Astrocyte (in vitro differentiated cells and primary cell): ENCODE data around the gene C11orf54. TPM values are rescaled to one million over a fixed set of nuclear protein-coding genes. Genes with fewer than 3 reads are reported as not detected.

Experiments
- DNase-seq: peaks from one replicate; pipeline ENCODE4 v3.0.0-alpha.2; 2010; ENCODE audit warnings: low read depth
- FAIRE-seq: peaks from 2 replicates; lab custom pipeline; 2011; peaks lifted over from hg19 to GRCh38; lab: Jason Lieb, UNC
- H2AFZ ChIP-seq: 2 replicates; pipeline ENCODE4 v1.6.0; 2012; ENCODE audit warnings: low read depth, low read length, inconsistent platforms
- H3K27ac ChIP-seq: 2 replicates; pipeline ENCODE4 v1.5.1; 2011; ENCODE audit warnings: low read depth, low read length, inconsistent platforms
- H3K27me3 ChIP-seq: 2 replicates; pipeline ENCODE4 v1.6.0; 2011; ENCODE audit warnings: low read length, inconsistent platforms; ENCODE audit not compliant: insufficient read depth
- H3K36me3 ChIP-seq: 2 replicates; pipeline ENCODE4 v1.5.1; 2011; ENCODE audit warnings: low read length, inconsistent platforms; ENCODE audit not compliant: insufficient read depth
- H3K4me1 ChIP-seq: 2 replicates; pipeline ENCODE4 v1.5.1; 2011; ENCODE audit warnings: low read length, inconsistent platforms; ENCODE audit not compliant: insufficient read depth
- H3K4me2 ChIP-seq: 2 replicates; pipeline ENCODE4 v1.6.0; 2012; ENCODE audit warnings: low read length, inconsistent platforms
- H3K4me3 ChIP-seq: 2 replicates; pipeline ENCODE4 v1.5.1; 2011; ENCODE audit warnings: low read depth, mild to moderate bottlenecking, low read length, inconsistent platforms; ENCODE audit not compliant: insufficient read depth
- H3K79me2 ChIP-seq: 2 replicates; pipeline ENCODE4 v1.6.0; 2012; ENCODE audit warnings: mild to moderate bottlenecking, low read length, inconsistent platforms; ENCODE audit not compliant: insufficient read depth
- H3K9ac ChIP-seq: 2 replicates; pipeline ENCODE4 v1.6.0; 2012; ENCODE audit warnings: mild to moderate bottlenecking, low read length, inconsistent platforms
- H3K9me3 ChIP-seq: 2 replicates; pipeline ENCODE4 v1.5.1; 2012; ENCODE audit warnings: low read depth, mild to moderate bottlenecking, low read length, inconsistent platforms; ENCODE audit not compliant: insufficient read depth
- H4K20me1 ChIP-seq: 2 replicates; pipeline ENCODE4 v1.6.0; 2012; ENCODE audit warnings: low read length, inconsistent platforms; ENCODE audit not compliant: insufficient read depth
- H3K27ac Mint-ChIP-seq: one replicate; pipeline ENCODE4 v1.8.0; 2021; ENCODE audit warnings: mild to moderate bottlenecking, mixed read lengths; ENCODE audit not compliant: unreplicated experiment
- H3K27me3 Mint-ChIP-seq: one replicate; pipeline ENCODE4 v1.8.0; 2021; ENCODE audit warnings: low read depth, mixed read lengths; ENCODE audit not compliant: unreplicated experiment
- H3K36me3 Mint-ChIP-seq: one replicate; pipeline ENCODE4 v1.8.0; 2021; ENCODE audit warnings: low read depth, mixed read lengths; ENCODE audit not compliant: unreplicated experiment
- H3K4me1 Mint-ChIP-seq: one replicate; pipeline ENCODE4 v1.8.0; 2021; ENCODE audit warnings: low read depth, mixed read lengths; ENCODE audit not compliant: unreplicated experiment
- H3K4me3 Mint-ChIP-seq: one replicate; pipeline ENCODE4 v1.8.0; 2021; ENCODE audit warnings: mild to moderate bottlenecking, moderate library complexity, mixed read lengths; ENCODE audit not compliant: unreplicated experiment
- H3K9me3 Mint-ChIP-seq: one replicate; pipeline ENCODE4 v1.8.0; 2021; ENCODE audit warnings: mild to moderate bottlenecking, mixed read lengths; ENCODE audit not compliant: unreplicated experiment
- CTCF ChIP-seq: IDR thresholded peaks from 2 replicates; pipeline ENCODE4 v1.5.1; 2011; ENCODE audit warnings: low read depth, mild to moderate bottlenecking, inconsistent platforms, low read length, moderate library complexity; ENCODE audit not compliant: insufficient read depth
- EZH2 ChIP-seq: IDR thresholded peaks from 2 replicates; pipeline ENCODE4 v1.6.1; 2012; ENCODE audit warnings: mild to moderate bottlenecking, low read length, inconsistent platforms; ENCODE audit not compliant: insufficient read depth
- total RNA-seq: library from RNA; stranded (reverse); gene quantifications from 2 replicates; pipeline ENCODE4 v1.2.1, GENCODE V29; 2021

Gene C11orf54
- total RNA-seq, 1 donor from 2014 or later = 14.8 TPM

- Histone ChIP-seq H3K79me2 (peaks cover 74% of the 10 kb centered on the region), H2AFZ (no peak overlapping the region), H3K4me1 (no peaks in the 10 kb centered on the region), H3K36me3 (peaks cover 57% of the 10 kb centered on the region), H3K9ac (no peak overlapping the region), H3K9me3 (no peaks in the 10 kb centered on the region), H3K4me2 (no peak overlapping the region), H4K20me1 (peaks cover 61% of the 10 kb centered on the region), H3K4me3 (no peak overlapping the region), H3K27ac (no peak overlapping the region), H3K27me3 (no peaks in the 10 kb centered on the region)
- peaks cover 3% of the 10 kb centered on the region for H3K36me3 Mint-ChIP-seq
- DNase-seq (no peak), FAIRE-seq (no peak)
- no peak overlapping the region for H3K4me3 Mint-ChIP-seq
- H3K27ac Mint-ChIP-seq = no peak overlapping the region
- no peaks in the 10 kb centered on the region for H3K9me3 Mint-ChIP-seq
- TF ChIP-seq EZH2 = no peak
- TF ChIP-seq CTCF = no peak
- no peaks in the 10 kb centered on the region for H3K27me3 Mint-ChIP-seq
- no peaks in the 10 kb centered on the region for H3K4me1 Mint-ChIP-seq
Observed at GRCh38 chr11:93801366-93801765, 59.9 kb downstream of the C11orf54 start.

- TF ChIP-seq EZH2 (no peak), CTCF (no peak)
- DNase-seq (no peak), FAIRE-seq (no peak)
- H3K27ac ChIP-seq = no peak overlapping the region
- H3K4me3 ChIP-seq = no peak overlapping the region
- no peak overlapping the region for H3K4me2 ChIP-seq
- Mint-ChIP-seq H3K9me3 (no peaks in the 10 kb centered on the region), H3K27ac (no peak overlapping the region), H3K4me1 (no peaks in the 10 kb centered on the region), H3K4me3 (no peak overlapping the region), H3K36me3 (peaks cover 4% of the 10 kb centered on the region), H3K27me3 (no peaks in the 10 kb centered on the region)
- no peaks in the 10 kb centered on the region for H3K27me3 ChIP-seq
- peaks cover 61% of the 10 kb centered on the region for H3K79me2 ChIP-seq
- H3K9ac ChIP-seq = no peak overlapping the region
- peaks cover 61% of the 10 kb centered on the region for H3K36me3 ChIP-seq
- H4K20me1 ChIP-seq = peaks cover 65% of the 10 kb centered on the region
- no peaks in the 10 kb centered on the region for H3K9me3 ChIP-seq
- H3K4me1 ChIP-seq = no peaks in the 10 kb centered on the region
- no peak overlapping the region for H2AFZ ChIP-seq
Observed at GRCh38 chr11:93804879-93805278, 63.4 kb downstream of the C11orf54 start.

- no peaks in the 10 kb centered on the region for H3K4me1 ChIP-seq
- H3K27me3 ChIP-seq = no peaks in the 10 kb centered on the region
- Mint-ChIP-seq H3K36me3 (peaks cover 8% of the 10 kb centered on the region), H3K9me3 (no peaks in the 10 kb centered on the region), H3K4me1 (no peaks in the 10 kb centered on the region), H3K27ac (no peak overlapping the region), H3K27me3 (no peaks in the 10 kb centered on the region), H3K4me3 (no peak overlapping the region)
- H3K9ac ChIP-seq = no peak overlapping the region
- peaks cover 36% of the 10 kb centered on the region for H3K79me2 ChIP-seq
- H3K36me3 ChIP-seq = peaks cover 67% of the 10 kb centered on the region
- FAIRE-seq (no peak), DNase-seq (no peak)
- H3K27ac ChIP-seq = no peak overlapping the region
- no peaks in the 10 kb centered on the region for H3K9me3 ChIP-seq
- no peak overlapping the region for H3K4me3 ChIP-seq
- TF ChIP-seq CTCF (no peak), EZH2 (no peak)
- peaks cover 53% of the 10 kb centered on the region for H4K20me1 ChIP-seq
- no peak overlapping the region for H2AFZ ChIP-seq
- H3K4me2 ChIP-seq = no peak overlapping the region
Observed at GRCh38 chr11:93807980-93808379, 66.5 kb downstream of the C11orf54 start.
